HG02852 (cell line): ENCODE data around the gene CACNA1G.

Source experiments
- ATAC-seq: cut with Tn5 transposase; IDR thresholded peaks from one replicate; pipeline ENCODE4 v1.9.1; 2021; ENCODE audit warnings: mild to moderate bottlenecking, moderate library complexity; ENCODE audit not compliant: unreplicated experiment

Gene CACNA1G

GRCh38 chr17:50608700-50609379, 48.3 kb downstream of the CACNA1G start:
- no peak for ATAC-seq

- ATAC-seq = no peak
These were observed 49.0 kb downstream of the CACNA1G start for GRCh38 chr17:50609380-50610074.

GRCh38 chr17:50611634-50612033, 51.1 kb downstream of the CACNA1G start:
- ATAC-seq = no peak

GRCh38 chr17:50612281-50612680, 51.8 kb downstream of the CACNA1G start:
- no peak for ATAC-seq

GRCh38 chr17:50613007-50613992, 52.8 kb downstream of the CACNA1G start:
- ATAC-seq = no peak

GRCh38 chr17:50614471-50615051, 54.0 kb downstream of the CACNA1G start:
- no peak for ATAC-seq

- no peak for ATAC-seq
These were observed 55.3 kb downstream of the CACNA1G start for GRCh38 chr17:50615828-50616227.

- no peak for ATAC-seq
These were observed 57.8 kb downstream of the CACNA1G start for GRCh38 chr17:50618300-50618699.

GRCh38 chr17:50618941-50619340, 58.4 kb downstream of the CACNA1G start:
- ATAC-seq = no peak

- no peak for ATAC-seq
These were observed 59.0 kb downstream of the CACNA1G start for GRCh38 chr17:50619489-50619888.

- ATAC-seq = no peak
These were observed 59.7 kb downstream of the CACNA1G start for GRCh38 chr17:50620237-50620636.

- ATAC-seq = no peak
These were observed 60.3 kb downstream of the CACNA1G start for GRCh38 chr17:50620858-50621257.

- ATAC-seq = no peak
These were observed 61.1 kb downstream of the CACNA1G start for GRCh38 chr17:50621574-50622031.

- ATAC-seq = no peak
These were observed 63.9 kb downstream of the CACNA1G start for GRCh38 chr17:50624321-50624934.

- ATAC-seq = no peak
These were observed 64.7 kb downstream of the CACNA1G start for GRCh38 chr17:50625032-50625871.

- ATAC-seq = no peak
These were observed 65.6 kb downstream of the CACNA1G start for GRCh38 chr17:50626037-50626574.

GRCh38 chr17:50627036-50627781, 66.7 kb downstream of the CACNA1G start:
- ATAC-seq = no peak

- ATAC-seq = no peak
These were observed 67.5 kb downstream of the CACNA1G start for GRCh38 chr17:50627782-50628601.
